ENCODE data around the gene FARS2. TPM values are rescaled to one million over a fixed set of nuclear protein-coding genes. Genes with fewer than 3 reads are reported as not detected.

The FARS2 gene
- total and polyA plus RNA-seq, 9 of the 15 experiments (the other 6 are each of a cell fraction or from before 2014, with no cell fraction given), result 16.5 to 62.2 (median 27.0) TPM

- TF ChIP-seq, protein P1, sequence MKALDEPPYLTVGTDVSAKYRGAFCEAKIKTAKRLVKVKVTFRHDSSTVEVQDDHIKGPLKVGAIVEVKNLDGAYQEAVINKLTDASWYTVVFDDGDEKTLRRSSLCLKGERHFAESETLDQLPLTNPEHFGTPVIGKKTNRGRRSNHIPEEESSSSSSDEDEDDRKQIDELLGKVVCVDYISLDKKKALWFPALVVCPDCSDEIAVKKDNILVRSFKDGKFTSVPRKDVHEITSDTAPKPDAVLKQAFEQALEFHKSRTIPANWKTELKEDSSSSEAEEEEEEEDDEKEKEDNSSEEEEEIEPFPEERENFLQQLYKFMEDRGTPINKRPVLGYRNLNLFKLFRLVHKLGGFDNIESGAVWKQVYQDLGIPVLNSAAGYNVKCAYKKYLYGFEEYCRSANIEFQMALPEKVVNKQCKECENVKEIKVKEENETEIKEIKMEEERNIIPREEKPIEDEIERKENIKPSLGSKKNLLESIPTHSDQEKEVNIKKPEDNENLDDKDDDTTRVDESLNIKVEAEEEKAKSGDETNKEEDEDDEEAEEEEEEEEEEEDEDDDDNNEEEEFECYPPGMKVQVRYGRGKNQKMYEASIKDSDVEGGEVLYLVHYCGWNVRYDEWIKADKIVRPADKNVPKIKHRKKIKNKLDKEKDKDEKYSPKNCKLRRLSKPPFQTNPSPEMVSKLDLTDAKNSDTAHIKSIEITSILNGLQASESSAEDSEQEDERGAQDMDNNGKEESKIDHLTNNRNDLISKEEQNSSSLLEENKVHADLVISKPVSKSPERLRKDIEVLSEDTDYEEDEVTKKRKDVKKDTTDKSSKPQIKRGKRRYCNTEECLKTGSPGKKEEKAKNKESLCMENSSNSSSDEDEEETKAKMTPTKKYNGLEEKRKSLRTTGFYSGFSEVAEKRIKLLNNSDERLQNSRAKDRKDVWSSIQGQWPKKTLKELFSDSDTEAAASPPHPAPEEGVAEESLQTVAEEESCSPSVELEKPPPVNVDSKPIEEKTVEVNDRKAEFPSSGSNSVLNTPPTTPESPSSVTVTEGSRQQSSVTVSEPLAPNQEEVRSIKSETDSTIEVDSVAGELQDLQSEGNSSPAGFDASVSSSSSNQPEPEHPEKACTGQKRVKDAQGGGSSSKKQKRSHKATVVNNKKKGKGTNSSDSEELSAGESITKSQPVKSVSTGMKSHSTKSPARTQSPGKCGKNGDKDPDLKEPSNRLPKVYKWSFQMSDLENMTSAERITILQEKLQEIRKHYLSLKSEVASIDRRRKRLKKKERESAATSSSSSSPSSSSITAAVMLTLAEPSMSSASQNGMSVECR (CRISPR knock-in tag; IDR thresholded peaks at IDR 0.05), result no peak
- TF ChIP-seq KHSRP (IDR thresholded peaks at IDR 0.05) (no peak), LARP7 (IDR thresholded peaks at IDR 0.05) (no peak), CCAR2 (IDR thresholded peaks at IDR 0.05; ENCODE audit: low read depth, low read length) (no peak), ZSCAN29 (IDR thresholded peaks at IDR 0.05) (no peak), IRF2 (CRISPR knock-in tag; IDR thresholded peaks at IDR 0.05) (no peak), EP300 (IDR thresholded peaks at IDR 0.05; ENCODE audit: low read length) (no peak), ZNF23 (CRISPR knock-in tag; IDR thresholded peaks at IDR 0.05) (no peak), TAF15 (IDR thresholded peaks at IDR 0.05; ENCODE audit: low read depth, low read length) (no peak)
Observed at GRCh38 chr6:5405976-5406375, 144.7 kb downstream of the FARS2 start (continued).

DNA sequence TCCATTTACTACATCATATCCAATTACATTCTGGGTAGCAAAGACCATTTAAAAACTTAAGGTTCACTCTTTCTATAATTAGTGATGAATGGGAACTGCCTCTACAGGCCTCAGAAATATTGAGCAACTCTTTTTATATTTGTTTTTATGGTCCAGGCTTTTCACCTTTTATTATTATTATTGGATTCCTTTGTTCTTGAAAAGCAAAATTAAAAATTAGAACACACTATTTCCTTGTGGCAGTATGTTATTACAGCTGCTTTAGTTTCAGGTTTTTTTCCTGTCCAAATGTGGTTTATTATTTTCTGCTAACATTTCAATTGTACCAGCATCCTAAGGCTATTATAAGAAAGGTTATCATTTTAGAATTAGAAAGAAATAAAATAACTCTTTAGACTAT is 150.1 kb downstream of the FARS2 start:
- intact Hi-C loops (cut with micrococcal nuclease), result no loop called here
- H4K20me1 ChIP-seq (replicated peaks; ENCODE audit: control insufficient read depth, insufficient read depth, low read length), result no peaks in the 10 kb centered on the region
- no peak overlapping the region for H3K4me2 ChIP-seq (ENCODE audit: insufficient read depth, low read length)
- H3K4me1 ChIP-seq (replicated peaks in 1 of 2; ENCODE audit: control insufficient read depth in 2 of 2, insufficient read depth in 2 of 2, low read length in 2 of 2), result no peaks in the 10 kb centered on the region
- no peaks in the 10 kb centered on the region for H3K9me3 ChIP-seq (replicated peaks; ENCODE audit: control insufficient read depth, insufficient read depth, low read depth, low read length)
- no peak for FAIRE-seq
- no peak overlapping the region for H3K4me3 ChIP-seq
- in situ Hi-C loops (cut with MboI), result no loop called here
- TF ChIP-seq SOX6 (IDR thresholded peaks at IDR 0.05) (no peak), ZNF174 (CRISPR knock-in tag; IDR thresholded peaks at IDR 0.05) (no peak), EZH2 (IDR thresholded peaks at IDR 0.05; ENCODE audit: borderline replicate concordance, low read depth, low read length) (no peak), MYBL2 (IDR thresholded peaks at IDR 0.05; ENCODE audit: low read depth) (no peak), MYBL2 (CRISPR knock-in tag; IDR thresholded peaks at IDR 0.05; ENCODE audit: borderline replicate concordance) (no peak), ZNF696 (CRISPR knock-in tag; conservative IDR thresholded peaks at IDR 0.05) (no peak), ZNF23 (CRISPR knock-in tag; IDR thresholded peaks at IDR 0.05) (no peak), ESRRA (IDR thresholded peaks at IDR 0.05; ENCODE audit: borderline replicate concordance, low read depth) (no peak), KDM4B (IDR thresholded peaks at IDR 0.05; ENCODE audit: borderline replicate concordance in 2 of 2, low read depth in 1 of 2) (no peak)
- no peak overlapping the region for H2AFZ ChIP-seq (ENCODE audit: low read depth, low read length)
- ChIA-PET CTCF (ENCODE audit: low intra/inter-chr PET ratio) (no interaction called here), POLR2A (no interaction called here)
- no peak overlapping the region for H3K9ac ChIP-seq (ENCODE audit: insufficient read depth in 1 of 2, low read depth in 2 of 2, low read length in 2 of 2)
- H3K79me2 ChIP-seq (ENCODE audit: control insufficient read depth, insufficient read depth, low read length), result no peaks in the 10 kb centered on the region
- no TSS peak for BruUV-seq (replicated peaks)
- no peaks in the 10 kb centered on the region for H3K36me3 ChIP-seq (ENCODE audit: control insufficient read depth, insufficient read depth, low read length)
- ATAC-seq, result no peak
- no peaks in the 10 kb centered on the region for H3K27me3 ChIP-seq (ENCODE audit: control insufficient read depth in 2 of 2, insufficient read depth in 2 of 2, low read length in 2 of 2)
- no peak overlapping the region for H3K27ac ChIP-seq (ENCODE audit: extremely low read depth, low read depth, low read length)
- no peaks in the 10 kb centered on the region for H3K9me1 ChIP-seq (ENCODE audit: control insufficient read depth, insufficient read depth, low read length)
- DNase-seq (ENCODE audit: extremely low read depth in 1 of 4, low spot score in 3 of 4), result no peak
